NCI-H1930 (cell line): ENCODE measurements around the gene RASGEF1B.
A peak's percentile ranks its signal among the peaks of the same experiment; 100 is the strongest.

Experiments
- DNase-seq, 2 experiments: peaks; one replicate each; lab custom pipeline; 2025; lab: John Stamatoyannopoulos, UW

The RASGEF1B gene

DNA sequence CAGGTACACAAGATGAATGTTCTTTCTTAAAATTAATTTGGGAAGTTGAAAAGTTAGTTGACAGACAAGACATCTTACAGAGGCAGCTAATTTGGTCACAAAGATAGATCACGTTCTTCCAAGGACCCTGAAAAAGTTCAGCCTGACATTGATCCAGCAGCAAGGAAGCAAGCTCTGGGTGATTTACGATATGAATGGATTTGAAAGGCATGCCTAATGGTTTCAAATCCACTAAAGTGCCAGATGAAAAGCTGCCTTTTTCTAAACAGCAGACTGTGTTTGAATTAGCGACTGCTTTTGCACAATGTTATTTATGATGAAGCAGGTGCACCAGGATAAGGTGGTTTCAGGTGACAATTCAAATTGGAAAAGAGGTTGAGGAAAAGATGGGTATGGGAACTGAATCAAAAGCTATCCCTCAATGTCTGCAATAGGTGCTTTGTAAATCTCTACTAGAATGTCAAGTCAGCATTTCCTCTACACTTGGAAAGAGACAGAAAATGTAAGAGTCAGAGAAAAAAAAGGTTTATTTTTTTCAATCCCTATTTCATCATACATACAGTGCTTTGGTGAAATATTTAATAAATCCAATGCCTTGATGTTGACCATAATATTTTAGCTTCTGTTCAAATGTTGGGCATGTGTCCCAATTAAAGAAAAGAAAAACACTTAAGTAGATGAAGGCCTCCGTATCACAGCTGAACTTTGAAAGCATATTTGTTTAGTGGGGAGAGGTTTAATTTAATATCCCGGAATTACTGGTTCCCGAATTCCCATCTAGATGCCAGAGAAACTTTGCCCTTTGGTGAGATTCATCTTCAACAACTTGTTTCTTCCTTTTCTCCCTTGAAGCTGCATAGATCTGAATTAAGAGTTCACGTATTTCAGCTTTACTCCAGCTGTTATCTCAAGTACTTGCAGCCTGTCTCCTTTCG lies 6.0 kb downstream of the RASGEF1B start:
- DNase-seq = peak; percentile 61 to 68

DNA sequence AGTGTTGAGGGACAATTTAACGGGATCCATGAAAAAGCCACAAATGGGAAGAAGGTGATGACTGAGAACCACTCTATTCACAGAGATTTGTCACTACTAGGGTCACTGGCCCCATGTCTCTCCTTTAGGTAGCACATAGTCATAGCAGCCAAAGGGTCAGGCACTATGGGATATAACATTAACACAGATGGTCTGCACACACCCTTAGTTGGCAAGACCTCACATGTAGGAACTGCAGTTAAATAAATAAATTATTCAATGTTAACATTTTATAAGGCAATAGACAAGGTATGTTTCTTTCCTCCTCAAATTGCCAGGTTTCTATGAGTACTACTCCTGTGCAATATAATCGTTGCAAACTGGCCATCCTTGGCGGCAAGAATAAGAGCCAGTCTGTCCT lies 10.9 kb downstream of the RASGEF1B start:
- DNase-seq = no peak

DNA sequence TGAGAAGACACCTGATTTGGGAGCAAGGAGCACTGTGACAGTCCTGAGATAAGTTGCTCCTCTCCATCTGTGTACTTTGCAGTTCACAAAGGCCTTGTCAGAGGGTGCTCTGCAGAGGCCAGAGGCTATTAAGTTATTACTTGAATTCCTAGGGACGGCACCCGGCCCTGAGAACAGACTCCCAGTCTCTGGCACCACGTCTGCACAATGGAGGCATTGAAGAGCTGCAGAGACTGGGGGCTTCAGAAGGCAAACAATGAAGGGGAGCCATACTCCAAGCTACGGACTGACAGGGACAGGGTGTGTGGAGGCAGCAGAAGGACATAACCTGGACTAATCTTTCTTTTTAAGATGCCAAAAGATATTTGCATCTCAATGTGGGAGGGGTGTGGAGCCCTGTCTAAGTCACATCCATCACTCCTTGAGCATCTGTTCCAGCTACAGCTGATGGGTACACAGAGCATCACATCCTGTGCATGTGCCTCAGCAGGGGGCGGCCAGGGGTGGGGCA lies 11.5 kb downstream of the RASGEF1B start:
- no peak for DNase-seq

DNA sequence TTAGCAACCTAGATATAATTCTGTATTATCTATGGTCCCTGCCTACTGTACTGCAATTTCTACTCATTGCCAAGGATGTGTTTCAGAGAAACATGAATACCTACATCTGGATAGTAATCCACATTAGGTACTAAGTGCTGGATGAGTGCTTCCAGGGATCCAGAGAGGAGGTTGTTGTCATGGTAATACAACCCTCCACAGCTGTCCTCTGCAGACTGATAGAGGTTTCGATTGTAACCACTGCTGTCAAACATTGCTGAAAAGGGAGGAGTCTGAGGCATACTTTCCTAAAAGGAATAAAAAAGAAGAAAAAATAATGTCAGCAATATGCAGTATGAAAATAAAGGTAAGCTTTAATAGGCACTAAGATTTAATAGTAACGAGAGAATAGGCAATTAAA lies 12.5 kb downstream of the RASGEF1B start:
- no peak for DNase-seq

DNA sequence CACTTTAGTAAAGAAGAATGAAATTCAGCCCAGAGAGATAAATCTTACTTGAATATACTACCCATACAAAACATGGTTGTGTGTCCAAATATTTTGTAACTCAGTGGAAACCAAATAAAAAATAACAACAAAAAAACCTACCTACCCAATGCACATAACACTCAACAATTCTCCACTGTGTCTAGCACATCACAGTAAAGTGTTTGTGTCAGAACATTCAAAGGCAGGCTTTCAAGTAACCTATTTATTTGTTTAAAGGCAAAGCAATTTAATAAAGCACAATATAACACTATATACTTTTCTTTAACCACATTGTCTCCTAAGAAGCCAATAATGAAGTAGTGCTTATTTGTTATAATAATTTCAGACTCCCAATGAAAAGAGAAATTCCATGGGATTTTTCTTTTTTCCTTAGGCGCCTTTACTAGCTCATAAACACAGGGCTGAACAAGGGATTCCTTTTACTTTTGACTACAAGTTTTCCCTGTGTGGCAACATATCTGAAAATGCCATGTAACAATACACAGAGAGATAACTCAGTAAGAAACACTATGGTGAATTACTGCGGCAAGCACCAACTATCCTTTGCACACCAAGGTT lies 13.7 kb downstream of the RASGEF1B start:
- no peak for DNase-seq

DNA sequence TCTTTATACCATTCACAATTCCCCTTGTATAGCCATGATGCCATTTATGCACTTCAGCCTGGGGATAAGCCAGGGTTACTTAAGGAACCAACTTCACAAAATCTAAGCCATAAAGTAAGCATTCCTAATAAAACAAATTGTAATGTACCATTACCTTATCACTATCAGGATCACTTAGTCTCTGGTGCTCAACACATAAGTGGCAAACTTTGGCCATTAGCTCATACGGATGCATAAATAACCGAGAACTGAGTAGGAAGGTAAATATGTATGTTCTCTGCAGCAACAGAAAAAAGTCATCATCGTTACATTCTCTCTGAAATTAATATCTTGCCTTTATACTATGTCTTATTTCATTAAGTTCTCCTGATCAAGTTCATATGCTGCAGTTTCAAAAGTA lies 14.4 kb downstream of the RASGEF1B start:
- no peak for DNase-seq

DNA sequence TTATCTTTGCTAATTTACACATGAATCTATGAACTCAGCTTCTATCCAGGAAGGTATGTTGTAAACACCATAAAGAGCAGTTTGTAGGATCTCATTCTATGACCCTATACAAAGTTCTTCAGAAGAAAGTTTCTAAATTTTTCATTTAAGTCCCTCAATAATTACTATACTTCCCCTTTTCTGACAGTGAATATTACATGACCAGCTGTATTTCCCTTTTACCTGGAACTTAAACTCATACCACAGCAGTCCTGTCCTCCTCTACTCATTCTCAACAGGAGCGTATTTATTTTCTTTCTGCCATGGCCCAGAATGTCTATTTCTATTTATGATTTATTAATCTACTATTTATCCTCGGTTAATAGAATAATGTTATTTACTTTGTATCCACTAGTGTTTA lies 15.8 kb downstream of the RASGEF1B start:
- no peak for DNase-seq

DNA sequence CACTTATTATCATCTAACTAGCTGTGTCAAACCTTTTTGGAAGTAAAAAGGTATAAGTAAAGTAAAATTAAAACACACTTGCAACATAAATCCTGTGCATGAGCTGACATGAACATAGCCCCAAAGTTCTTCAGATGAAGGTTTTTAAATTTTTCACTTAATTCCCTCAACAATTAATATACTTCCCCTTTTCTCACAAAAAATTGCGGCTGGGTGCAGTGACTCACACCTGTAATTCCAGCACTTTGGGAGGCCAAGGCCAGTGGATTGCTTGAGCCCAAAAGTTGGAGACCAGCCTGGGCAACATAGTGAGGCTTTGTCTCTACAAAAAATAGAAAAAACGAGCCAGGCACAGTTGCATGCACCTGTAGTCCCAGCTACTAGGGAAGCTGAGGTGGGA lies 16.8 kb downstream of the RASGEF1B start:
- DNase-seq = no peak

DNA sequence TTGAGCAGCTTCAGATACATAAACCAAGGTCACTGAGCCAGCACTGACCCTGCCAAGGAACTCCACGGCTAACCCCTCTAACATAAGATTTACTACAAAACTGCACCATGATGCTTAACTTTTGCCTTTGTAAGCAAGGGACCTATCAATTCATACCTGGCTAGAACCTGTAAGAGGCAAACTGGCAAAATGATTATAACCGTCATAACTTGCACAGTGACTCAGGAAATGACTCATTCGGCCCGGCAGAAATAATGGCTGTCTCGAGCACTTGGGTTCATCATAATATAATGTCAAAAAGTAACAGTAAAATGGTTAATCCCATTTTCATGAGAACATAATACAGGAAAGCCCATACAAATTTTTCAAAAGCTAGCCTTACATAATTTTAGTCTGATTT lies 17.2 kb downstream of the RASGEF1B start:
- DNase-seq = no peak

DNA sequence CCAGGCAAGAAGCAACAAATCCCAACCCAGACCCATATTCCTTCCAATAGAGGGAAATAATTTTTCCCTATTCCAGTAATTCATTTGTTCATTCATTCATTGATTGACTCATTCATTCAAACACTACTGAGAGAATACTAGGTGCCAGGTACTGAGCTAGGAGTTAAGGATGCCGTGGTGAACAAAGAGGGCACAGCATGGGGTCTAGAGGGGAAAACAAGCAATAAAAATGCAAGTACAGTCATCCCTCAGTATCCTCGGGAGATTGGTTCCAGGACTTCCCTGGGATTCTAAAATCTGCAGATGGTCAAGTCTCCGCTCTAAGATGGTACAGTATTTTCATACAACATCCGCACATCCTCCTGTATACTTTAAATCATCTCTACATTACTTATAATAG lies 18.7 kb downstream of the RASGEF1B start:
- peak; percentile 24 to 26 for DNase-seq

DNA sequence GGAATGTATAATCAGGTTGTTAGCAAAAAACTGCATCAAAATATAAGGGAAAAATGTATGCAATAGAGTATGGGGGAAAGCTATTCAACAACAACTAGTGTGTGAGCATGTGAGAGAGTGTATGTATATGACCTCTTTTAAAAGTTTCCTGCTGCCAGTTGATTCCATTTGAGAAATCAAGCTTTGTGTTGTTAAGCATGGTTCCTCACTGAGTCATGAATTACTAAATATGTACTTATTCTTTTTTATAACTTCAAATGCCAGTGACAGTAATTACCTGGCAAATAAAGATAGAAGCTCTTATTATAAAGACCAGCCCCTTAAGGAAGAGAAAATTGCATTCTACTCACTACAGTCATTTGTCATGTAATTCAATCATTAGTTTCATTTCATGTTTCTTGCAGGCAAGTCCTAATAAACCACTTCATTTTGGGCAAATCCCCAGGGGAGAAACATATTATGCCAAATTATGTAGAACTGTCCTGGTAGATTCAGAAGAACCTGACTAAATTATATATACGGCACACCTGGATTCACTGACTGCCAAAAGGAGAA lies 19.2 kb downstream of the RASGEF1B start:
- DNase-seq = peak in 1 of 2 experiments; percentile 26

DNA sequence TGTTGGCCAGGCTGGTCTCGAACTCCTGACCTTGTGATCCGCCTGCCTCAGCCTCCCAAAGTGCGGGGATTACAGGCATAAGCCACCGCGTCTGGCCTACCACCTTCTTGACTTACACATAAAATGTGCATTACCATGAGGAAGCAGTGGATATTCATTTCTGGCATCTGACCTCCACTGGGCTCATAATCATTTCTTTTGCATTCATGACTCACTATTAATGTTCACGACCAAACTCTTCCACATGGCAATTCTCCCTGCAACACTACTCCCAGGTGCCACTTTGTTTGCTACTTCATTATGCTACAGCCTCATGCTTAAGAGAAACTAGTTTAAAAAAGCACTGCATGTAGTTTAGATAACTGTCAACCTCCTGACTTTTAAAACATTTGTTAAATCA lies 22.7 kb downstream of the RASGEF1B start:
- no peak for DNase-seq

DNA sequence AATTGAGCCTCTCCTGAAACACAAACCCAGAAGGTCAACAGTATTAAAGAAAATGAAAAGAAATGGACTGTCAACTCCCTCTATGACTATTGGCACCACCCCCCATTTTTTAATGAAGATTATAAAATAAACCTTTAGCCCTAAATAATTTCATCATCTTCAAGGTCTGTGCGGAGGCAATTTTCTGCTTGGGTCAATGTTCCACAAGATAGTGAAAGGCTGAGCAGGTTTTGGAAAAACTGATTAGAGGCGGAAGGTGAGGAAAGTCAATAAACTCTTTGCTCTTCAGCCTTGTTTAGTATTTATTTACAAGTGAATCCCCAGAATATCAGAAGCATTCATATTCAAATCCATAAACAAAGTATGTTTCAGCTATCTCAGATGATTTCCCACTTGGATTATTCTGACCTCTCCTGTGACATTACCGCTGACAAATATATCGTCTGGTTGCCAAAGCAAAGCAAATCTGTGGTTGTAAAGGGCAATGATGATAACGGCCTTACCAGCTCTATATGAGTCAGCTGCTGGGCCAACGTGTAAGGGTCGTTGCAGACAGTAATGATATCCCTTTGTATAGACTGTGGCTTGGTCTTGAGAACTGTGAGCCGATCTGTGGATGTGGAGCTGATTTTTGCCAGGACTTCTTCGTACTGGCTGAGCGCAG lies 24.0 kb downstream of the RASGEF1B start:
- no peak for DNase-seq

DNA sequence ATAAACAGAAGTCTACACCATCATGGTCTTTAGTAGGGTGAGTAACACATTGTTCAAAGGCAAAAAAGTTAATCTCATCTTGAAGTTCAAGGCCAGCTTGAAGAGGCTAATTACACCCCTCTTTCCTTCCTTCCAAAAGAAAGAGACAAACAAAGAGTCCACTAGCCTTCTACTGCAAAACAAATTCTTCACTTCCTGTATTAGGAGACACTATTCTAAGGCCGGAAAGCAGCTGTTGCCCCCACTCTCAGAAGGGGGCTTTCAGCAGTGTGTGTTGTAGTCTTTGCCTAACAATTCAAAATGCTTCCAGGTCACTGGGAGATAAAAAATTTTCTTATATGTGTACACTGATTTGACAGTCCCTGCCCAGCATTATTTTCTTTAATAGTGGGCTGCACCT lies 25.1 kb downstream of the RASGEF1B start:
- no peak for DNase-seq

DNA sequence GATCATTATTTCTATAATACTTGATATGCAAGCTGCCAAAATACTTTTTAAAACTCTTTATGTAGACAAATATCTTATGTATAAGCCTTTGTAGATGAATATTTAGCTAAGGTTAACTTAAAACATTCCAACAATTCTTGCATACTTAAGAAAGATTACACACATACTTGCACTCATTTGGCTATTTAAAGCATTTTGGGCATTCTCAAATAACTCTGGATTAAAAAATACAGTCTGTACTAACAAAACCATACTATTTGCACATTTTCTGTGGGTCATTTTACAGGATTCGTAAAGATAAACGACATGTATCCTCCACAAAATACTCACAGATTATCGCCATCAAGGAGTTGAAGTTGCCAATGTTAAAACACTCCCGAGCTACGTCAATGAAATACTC lies 26.5 kb downstream of the RASGEF1B start:
- DNase-seq = no peak

DNA sequence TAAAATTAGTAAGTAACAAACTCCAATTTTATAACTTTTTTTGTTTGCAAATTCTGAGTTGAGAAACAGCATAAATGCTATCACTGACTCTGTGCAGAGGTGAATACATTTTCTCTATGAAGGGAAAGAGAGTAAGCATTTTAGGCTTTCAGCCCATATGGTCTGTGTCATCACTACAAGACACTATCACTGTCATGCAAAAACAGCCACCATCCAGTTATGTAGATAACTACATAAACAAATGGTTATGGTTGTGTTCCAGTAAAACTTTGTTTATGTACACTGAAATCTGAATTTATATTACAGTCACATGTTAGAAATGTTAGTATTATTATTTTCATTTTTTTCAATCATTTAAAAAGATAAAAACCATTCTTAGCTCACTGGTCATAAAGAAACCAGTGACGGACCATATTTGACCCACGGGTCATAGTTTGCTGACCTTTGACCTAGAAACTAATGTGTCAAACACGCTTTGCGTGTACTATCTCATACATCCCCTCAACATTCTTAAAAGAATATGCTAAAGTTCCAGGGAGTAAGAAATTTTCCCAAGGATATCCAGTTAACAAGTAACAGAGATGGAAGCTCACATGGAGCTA lies 29.1 kb downstream of the RASGEF1B start:
- DNase-seq = no peak

DNA sequence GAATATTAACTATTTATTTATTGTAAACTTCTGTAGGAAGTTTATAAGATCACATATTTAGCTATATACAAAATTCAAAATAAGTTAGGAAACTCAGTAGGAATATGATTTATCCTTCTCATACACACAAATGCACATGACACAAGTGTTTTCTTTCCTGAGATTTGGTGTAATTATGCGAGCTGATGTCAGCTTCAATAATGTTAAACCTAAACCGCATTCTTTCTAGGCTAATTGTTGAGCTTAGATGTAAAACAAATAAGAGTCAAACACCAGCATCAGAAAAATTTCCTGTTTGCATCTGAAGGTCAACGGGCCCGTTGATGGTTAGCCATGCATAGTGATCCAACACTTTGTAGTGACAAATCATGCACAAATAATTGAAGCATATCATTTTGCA lies 30.8 kb downstream of the RASGEF1B start:
- no peak for DNase-seq

DNA sequence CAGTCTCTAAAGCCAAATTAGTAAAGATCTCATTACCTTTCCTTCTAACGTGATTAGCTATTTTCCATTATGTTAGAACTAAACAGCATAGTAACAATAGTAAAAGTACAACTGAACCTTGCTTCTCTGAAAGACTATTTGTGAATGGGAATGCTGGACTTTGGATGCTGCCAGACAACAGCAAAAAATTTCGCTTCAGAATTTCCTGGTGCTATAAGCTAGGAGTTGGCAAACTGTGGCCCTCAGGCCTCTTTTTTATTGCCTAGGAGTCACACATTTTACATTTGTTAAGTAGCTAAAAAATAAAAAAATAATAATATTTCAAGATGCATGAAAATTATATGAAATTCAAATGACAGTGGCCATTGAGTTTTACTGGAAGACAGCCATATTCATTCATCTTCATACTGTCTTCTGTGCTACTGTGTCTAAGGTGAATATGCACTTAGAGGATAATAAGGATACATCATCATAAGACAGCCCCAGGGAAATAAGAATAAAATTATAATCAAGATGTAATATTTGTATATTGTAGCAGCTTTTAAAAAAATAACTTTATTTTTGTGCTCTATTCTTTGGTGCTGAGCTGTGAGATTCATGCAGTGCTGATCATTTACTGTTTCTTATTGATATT lies 34.6 kb downstream of the RASGEF1B start:
- DNase-seq = no peak

DNA sequence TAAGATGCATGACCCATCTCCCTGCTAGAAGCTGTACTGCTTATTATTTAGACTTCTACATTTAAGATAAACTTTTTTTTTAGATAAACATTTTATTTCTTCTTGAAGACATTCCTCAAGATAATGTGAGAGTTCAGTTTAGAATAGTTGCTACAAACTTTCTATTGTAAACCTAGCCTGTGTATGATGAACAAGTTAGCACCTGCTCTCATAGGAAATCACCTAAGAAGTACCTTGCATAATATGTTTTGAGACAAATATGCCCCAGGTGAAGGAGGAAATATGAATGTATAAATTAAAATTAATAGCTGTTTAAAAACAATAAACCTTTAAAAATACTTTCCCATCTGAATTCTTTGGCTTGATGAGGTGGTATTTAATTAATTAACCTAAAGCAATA lies 35.6 kb downstream of the RASGEF1B start:
- DNase-seq = no peak

DNA sequence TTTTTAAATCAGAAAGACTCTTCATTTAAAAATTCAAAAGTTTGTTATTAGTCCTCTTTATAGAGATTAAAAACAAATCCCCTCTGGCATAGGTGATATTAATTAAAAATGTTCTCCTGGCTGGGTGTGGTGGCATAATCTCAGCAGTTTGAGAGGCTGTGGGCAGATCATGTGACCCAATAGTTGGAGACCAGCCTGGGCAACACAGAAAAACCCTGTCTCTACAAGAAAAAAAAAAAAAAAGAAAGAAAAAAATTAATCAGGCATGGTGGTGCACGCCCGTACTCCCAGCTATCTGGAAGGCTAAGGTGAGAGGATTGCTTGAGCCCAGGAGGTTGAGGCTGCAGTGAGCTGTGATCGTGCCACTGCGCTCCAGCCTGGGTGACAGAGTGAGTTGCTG lies 38.9 kb downstream of the RASGEF1B start:
- DNase-seq = no peak

DNA sequence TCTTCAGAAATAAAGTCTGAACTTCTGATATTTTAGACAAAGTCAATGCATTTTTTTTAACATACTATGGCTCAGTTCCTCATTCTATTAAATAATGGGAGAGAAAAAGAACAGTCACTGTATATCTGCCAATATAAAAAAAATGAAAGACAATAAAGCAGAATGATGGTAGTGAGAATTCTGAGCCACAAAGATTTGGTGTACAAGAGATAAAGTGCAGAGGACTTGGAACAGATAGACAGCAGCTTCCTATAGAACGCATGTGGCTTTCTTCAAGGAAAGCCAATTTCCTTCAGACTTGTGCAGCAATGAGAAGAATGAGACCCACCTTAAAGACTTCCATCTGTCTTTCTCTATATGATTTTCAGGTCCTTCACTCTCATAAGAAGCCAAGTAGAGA lies 39.7 kb downstream of the RASGEF1B start:
- no peak for DNase-seq

DNA sequence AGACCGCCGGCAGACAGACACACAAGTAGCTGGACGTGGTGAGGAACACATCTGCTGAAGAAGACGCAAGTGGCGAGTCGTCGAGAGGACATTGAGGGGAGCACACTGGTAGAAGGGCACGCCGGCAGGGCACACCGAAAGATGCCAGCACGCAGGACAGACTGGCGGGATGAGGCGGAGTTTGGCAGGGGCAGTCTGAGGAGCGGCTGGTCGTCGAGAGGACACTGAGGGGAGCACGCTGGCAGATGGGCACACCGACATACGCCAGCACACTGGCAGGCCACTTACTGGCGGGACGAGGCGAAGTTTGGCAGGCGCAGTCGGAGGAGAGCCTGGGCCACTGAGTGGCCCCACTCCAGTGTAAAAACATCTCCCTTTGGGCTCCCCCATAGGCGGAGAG lies 42.1 kb downstream of the RASGEF1B start:
- DNase-seq = no peak
